CD4-positive, alpha-beta T cell treated with Interferon alpha-2 for 1 hour (primary cell): ENCODE results near the gene MAN1C1.
"Not testable (repeated sequence)": the region's sequence is repeated elsewhere in the genome, so short reads cannot be mapped to it uniquely, and the experiment has no call there.

Source experiments
- DNase-seq, 2 donors: peaks; one replicate each; pipeline ENCODE4 v3.0.0-alpha.2; 2020 to 2022

The MAN1C1 gene

GRCh38 chr1:25683177-25683576, 66.6 kb downstream of the MAN1C1 start:
- DNase-seq = no peak

DNA sequence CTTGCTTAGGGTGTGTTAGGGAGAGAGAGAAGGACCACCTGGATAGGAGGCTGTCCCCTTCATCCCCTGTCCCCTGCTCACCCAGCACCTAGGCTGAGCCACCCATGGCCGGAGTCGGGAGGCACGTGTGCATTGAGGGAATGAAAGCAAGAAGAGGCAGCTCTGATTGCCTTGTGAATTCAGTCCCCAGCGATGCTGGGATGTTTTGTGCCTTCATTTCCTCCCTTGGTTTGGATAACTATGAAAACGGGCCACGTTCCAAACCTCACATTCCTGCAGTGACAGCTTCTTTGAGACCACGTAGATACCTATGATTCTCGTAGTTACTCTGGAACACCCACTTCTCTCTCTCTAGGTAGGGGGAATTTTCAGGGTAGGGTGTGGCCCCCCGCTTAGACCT, 67.1 kb downstream of the MAN1C1 start:
- no peak for DNase-seq

GRCh38 chr1:25684216-25684965, 67.8 kb downstream of the MAN1C1 start:
- no peak for DNase-seq

- no peak for DNase-seq
Measured at GRCh38 chr1:25685211-25685750, 68.7 kb downstream of the MAN1C1 start.

DNA sequence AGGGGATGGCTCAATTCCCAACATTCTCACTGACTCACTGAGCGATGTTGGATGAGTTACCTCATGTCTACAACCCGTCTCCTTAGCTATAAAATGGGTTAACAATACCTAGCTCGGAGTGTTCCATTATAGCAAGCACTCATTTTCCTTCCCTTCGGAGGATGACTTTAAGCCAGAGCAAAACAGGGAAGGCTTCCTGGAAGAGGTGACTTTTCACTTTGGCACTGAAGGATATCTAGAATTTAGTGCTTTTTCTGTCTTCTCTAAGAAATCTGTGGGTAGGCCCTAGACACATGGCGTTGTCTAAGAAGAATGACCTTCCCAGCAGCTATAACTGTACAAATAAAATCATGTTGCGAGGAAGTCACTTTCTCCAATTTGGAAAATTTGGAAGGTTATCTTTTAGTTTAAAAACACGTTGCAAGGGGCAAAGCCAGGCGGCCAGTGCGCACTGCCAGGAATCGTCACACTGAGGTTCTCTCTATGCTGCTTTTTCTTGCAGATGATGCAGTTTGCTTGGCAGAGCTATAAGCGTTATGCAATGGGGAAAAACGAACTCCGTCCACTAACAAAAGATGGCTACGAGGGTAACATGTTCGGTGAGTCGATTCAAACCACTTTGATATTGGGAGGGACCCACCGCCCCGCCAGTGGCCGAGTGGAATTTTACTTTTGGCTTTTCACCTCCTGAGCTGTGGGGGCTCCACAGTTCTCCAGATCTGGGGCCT, 69.5 kb downstream of the MAN1C1 start:
- DNase-seq = no peak

- no peak for DNase-seq
Measured at GRCh38 chr1:25687221-25688017, 70.8 kb downstream of the MAN1C1 start.

DNA sequence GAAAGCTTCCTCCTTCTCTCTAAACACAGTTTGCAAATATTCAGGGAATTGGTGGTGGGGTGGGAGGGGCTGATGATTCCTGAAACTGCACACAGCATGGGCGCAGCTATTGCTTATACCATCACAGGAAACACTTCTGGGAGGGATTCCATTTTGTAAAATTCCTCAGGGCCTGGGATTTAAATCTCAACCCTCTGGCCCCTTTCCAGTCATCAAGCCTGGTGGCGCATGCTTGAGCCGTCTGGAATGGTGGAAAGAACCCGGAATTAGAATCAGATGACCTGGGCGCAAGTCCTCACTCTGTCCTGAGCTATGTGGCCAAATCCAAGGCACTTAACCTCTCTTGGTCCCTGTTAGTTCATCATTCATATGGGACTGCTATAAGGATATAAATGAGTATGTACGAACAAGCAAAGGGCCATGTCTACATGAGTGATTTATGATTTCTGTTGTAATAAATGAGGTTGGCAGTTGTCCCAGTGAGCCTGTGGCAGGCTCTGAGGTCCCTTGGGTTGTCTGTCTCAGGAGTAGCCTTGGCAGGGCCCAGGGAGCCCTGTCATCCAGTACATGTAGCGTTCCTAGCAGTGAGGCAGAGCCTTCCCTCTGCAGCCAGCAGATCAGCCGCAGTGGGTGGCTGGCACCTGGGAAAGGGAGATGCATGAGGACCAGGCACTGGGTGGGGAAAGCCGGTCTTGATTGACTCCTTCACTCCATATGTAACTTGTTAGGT, 72.0 kb downstream of the MAN1C1 start:
- no peak for DNase-seq

GRCh38 chr1:25689686-25690381, 73.2 kb downstream of the MAN1C1 start:
- no peak for DNase-seq

- DNase-seq = no peak
Measured at GRCh38 chr1:25690396-25690956, 73.9 kb downstream of the MAN1C1 start.

GRCh38 chr1:25691211-25691610, 74.6 kb downstream of the MAN1C1 start:
- no peak for DNase-seq

- DNase-seq = peak; percentile 9 to 41
Measured at GRCh38 chr1:25692560-25692959, 76.0 kb downstream of the MAN1C1 start.

DNA sequence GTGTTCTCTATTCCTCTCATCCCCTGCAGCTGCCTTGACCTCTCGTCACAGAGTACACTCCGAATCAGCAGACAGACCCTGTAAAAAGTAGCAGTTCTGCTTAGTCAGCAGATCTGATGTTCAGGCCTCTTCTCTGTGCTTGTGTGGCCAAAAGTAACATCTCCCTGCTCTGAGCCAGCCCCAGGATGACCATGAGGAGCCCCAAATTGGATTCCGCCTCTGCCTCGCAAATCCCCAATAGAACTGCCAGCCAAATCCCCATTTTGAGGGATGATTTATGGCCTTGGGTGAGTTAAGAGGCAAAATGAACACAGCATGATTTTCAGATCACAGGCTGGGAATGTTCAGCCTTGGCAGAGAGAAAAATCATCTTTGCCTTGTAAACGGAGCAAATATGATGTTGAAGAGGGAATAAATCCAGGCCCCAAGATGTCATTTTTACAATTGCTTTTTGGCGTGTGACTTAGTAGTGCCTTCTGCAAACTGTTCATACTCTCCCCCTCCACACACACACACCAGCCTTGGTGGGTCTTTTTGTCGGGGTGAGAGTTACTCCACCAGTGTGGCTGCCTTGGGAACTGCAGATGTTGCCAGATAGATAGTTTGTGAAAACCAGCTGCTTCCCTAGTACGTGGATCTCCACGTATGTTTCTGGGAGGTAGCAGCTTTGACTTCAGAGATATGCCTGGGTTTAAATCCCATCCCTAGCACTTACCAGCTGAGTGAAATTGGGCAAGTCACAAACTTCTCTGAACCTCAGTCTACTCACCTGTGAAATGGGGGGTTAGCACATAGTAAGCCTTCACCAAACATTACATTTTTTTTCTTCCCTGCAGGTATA, 77.8 kb downstream of the MAN1C1 start:
- no peak for DNase-seq

- no peak for DNase-seq
Measured at GRCh38 chr1:25695090-25695770, 78.6 kb downstream of the MAN1C1 start.

DNA sequence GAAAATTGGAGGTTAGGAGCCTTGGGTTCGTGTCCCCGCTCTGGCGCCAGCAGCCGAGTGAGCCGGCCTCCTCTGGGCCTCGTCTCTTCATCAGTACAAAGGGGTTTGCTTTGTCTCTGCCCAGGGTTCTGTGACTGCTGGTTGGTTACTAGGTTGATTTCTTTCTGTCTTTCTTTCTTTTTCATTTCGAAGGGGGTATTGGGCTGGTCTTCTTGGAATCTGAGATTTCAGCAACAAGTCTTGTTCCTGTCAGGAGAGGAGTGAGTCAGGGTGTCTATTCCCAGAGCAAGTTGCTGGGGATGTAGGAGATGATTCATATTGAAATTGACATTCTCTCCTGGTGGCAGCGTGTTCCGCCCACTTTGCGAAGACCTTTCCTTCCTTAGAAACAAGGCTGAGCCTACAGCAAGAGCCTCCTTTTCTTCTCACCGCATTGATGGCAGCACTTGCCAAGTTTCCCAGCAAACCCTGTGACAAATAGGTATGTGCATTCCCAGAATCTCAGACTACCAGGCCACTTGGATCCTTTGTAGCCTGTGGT, 79.2 kb downstream of the MAN1C1 start:
- no peak for DNase-seq

DNA sequence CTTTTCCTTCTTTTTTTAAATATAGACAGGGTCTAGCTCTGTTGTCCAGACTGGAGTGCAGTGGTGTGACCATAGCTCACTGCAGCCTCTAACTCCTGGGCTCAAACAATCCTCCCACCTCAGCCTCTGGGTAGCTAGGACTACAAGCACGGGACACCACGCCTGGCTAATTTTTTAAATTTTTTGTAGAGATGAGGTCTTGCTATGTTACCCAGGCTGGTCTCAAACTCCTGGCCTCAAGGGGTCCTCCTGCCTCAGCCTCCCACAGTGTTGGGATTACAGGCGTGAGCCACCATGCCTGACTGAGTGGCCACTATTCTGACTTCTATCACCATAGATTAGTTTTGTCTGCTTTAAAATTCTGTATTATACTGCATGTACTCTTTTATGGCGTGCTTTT, 80.1 kb downstream of the MAN1C1 start:
- DNase-seq = not testable (repeated sequence)

DNA sequence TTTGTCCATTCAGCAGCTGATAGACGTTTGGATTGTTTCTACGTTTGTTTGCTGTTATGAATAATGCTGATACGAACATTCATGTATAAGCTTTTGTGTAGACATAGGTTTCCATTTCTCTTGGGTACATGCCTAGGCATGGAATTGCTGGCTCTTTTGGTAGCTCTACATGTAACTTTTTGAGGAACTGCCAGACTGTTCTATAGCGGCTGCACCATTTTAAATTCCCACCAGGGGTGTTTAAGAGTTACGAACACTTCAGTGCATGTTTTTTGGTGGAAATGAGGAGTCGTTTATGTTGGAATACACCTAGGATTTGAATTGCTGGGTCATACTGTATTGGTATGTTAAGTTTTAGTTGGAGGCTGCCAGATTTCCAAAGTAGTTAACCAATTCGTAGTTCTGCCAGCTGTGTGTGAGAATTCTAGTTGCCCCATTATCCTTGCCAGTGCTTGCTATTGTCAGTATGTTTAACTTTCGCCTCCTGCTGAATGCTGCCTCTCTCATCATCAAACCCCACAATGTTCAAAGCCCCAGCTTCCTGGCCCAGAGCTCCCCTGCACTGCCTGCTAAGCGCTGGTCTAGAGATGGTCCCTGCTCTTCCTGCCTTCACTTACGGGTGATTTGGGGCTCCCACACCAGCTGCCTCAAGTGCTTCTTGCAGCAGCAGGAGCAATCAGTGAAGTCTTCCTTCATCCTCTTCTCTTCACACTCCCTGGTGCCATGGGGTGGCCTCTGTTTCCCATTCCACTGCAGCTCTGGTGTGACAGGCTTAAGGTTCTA, 81.0 kb downstream of the MAN1C1 start:
- peak in 1 of 2 donors; percentile 14 for DNase-seq

DNA sequence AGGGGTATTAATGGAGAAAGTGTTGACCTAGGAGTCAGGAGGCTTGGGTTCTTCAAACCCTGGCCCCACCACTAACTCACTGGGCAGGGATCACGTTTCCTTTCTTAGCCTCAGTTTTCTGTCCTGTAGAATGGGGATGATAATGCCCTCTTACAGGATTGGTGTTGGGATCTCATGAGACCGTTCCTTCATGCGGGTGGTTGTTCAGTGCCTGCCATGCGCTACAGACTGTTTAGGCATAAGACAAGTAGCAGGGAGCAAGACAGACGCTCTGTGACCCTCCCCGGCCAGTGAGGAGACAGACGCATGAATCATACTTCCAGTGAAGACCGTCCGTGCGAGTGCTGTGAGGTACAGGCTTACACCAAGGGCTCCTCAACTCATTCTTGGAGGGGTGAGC, 81.7 kb downstream of the MAN1C1 start:
- no peak for DNase-seq

DNA sequence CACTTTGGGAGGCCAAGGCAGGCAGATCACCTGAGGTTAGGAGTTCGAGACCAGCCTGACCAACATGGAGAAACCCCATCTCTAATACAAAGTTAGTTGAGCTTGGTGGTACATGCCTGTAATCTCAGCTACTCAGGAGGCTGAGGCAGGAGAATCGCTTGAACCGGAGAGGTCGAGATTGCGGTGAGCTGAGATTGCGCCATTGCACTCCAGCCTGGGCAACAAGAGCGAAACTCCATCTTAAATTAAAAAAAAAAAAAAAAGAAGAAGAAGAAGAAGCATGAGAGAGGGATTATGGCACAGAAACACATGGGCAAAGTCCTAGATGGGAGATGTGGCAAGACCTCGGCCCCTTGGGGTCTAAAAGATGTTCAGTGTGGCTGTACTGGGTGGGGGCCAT, 82.5 kb downstream of the MAN1C1 start:
- not testable (repeated sequence) for DNase-seq
